Gastrocnemius medialis (tissue), 4 donors: Measurements from ENCODE around the gene ZNF516. TPM values are rescaled to one million over a fixed set of nuclear protein-coding genes. Genes with fewer than 3 reads are reported as not detected.

Source experiments
- ATAC-seq, 2 donors: fragments of 150-250 bp; one replicate each; pipeline ENCODE4 v1.9.1; 2016
- DNase-seq, 2 donors: peaks; one replicate each; pipeline ENCODE4 v3.0.0-alpha.2; 2019
- H3K27ac ChIP-seq, 4 donors: fragments of 200-600 bp; sonication (generic); 1 replicate in 1 of 4; 2 replicates in 3 of 4; pipeline ENCODE4 v1.5.1; 2016 to 2018; ENCODE audit warnings: mild to moderate bottlenecking in 2 of 4, moderate library complexity in 1 of 4
- H3K27me3 ChIP-seq, 3 donors: fragments of 200-600 bp; sonication (generic) in 2 of 3; 1 replicate in 1 of 3; 2 replicates in 2 of 3; pipeline versions ENCODE4 v1.5.1 to v1.6.0; 2016 to 2019; ENCODE audit warnings: mild to moderate bottlenecking in 1 of 3, moderate library complexity in 1 of 3
- H3K36me3 ChIP-seq, 2 donors: fragments of 200-600 bp; sonication (generic) in 1 of 2; one replicate each; pipeline ENCODE4 v1.5.1; 2017 to 2018
- H3K4me1 ChIP-seq, 2 donors: fragments of 200-600 bp; sonication (generic) in 1 of 2; one replicate each; pipeline ENCODE4 v1.5.1; 2016 to 2017; ENCODE audit warnings: mild to moderate bottlenecking in 2 of 2
- H3K4me3 ChIP-seq, 4 donors: fragments of 200-600 bp; sonication (generic) in 3 of 4; 1 replicate in 1 of 4; 2 replicates in 3 of 4; pipeline ENCODE4 v1.5.1; 2016 to 2019; ENCODE audit warnings: mild to moderate bottlenecking in 2 of 4
- H3K9me3 ChIP-seq, 3 donors: fragments of 200-600 bp; sonication (generic) in 2 of 3; 1 replicate in 1 of 3; 2 replicates in 2 of 3; pipeline ENCODE4 v1.5.1; 2016 to 2019
- CTCF ChIP-seq, 5 experiments: fragments of 450-650 bp in 3 of 5; fragments of 200-600 bp in 2 of 5; sonication (generic) in 2 of 5; IDR thresholded peaks in 4 of 5; conservative IDR thresholded peaks in 1 of 5; 1 replicate in 4 of 5; 2 replicates in 1 of 5; pipeline ENCODE4 v1.5.1; 2016 to 2019; ENCODE audit warnings: antibody characterized with exemption in 5 of 5, mild to moderate bottlenecking in 3 of 5, moderate library complexity in 3 of 5
- POLR2A ChIP-seq, 2 donors: fragments of 450-650 bp; IDR thresholded peaks; one replicate each; pipeline ENCODE4 v1.6.1; 2017; ENCODE audit warnings: antibody characterized with exemption in 2 of 2, mild to moderate bottlenecking in 2 of 2, moderate library complexity in 2 of 2
- in situ Hi-C, 4 donors: fragments of 200-750 bp; cut with MboI; loops; one replicate each; pipeline versions ENCODE4 v1.15.0 to v1.8.0; 2017; ENCODE audit warnings: low sequenced_read_pairs in 4 of 4
- intact Hi-C: fragments of 100-400 bp; cut with DNase I; formaldehyde crosslinking; loops from one replicate; pipeline ENCODE4 v1.15.1; 2023; ENCODE audit warnings: low total_unique reads
- total RNA-seq, 4 donors: library from RNA; depleted of rRNA; stranded (reverse); fragments of >200 nt; gene quantifications; one replicate each; pipeline versions ENCODE4 v1.1.0 to v1.2.3, GENCODE V29; 2016

ZNF516 gene
- total RNA-seq, 4 donors from 2014 or later = 8.4 to 19.3 (median 12.4) TPM

- H3K27me3 ChIP-seq = no peaks in the 10 kb centered on the region
- intact Hi-C loops = no loop called here
- no peak for TF ChIP-seq CTCF (IDR thresholded peaks at IDR 0.05 in 4 of 5, conservative IDR thresholded peaks at IDR 0.05 in 1 of 5)
- TF ChIP-seq POLR2A (IDR thresholded peaks at IDR 0.05) = no peak
- peaks cover 0 to 22% of the 10 kb centered on the region in 2 donors for H3K36me3 ChIP-seq
- no peaks in the 10 kb centered on the region for H3K4me1 ChIP-seq
- no peak overlapping the region for H3K4me3 ChIP-seq
- no peaks in the 10 kb centered on the region for H3K9me3 ChIP-seq
- in situ Hi-C loops = no loop called here
- ATAC-seq (no peak), DNase-seq (no peak)
- H3K27ac ChIP-seq = no peak overlapping the region
Measured at GRCh38 chr18:76365561-76365960, 129.5 kb downstream of the ZNF516 start.

GRCh38 chr18:76364282-76365259 is 130.5 kb downstream of the ZNF516 start:
- ATAC-seq (no peak), DNase-seq (no peak)
- in situ Hi-C loops (no loop called here), intact Hi-C loops (no loop called here)
- Histone ChIP-seq H3K4me1 (no peaks in the 10 kb centered on the region), H3K27ac (no peak overlapping the region), H3K36me3 (peaks cover 0 to 15% of the 10 kb centered on the region in 2 donors), H3K9me3 (no peaks in the 10 kb centered on the region), H3K4me3 (no peak overlapping the region), H3K27me3 (no peaks in the 10 kb centered on the region)
- TF ChIP-seq POLR2A (IDR thresholded peaks at IDR 0.05) = no peak
- TF ChIP-seq CTCF (IDR thresholded peaks at IDR 0.05 in 4 of 5, conservative IDR thresholded peaks at IDR 0.05 in 1 of 5) = no peak

DNA sequence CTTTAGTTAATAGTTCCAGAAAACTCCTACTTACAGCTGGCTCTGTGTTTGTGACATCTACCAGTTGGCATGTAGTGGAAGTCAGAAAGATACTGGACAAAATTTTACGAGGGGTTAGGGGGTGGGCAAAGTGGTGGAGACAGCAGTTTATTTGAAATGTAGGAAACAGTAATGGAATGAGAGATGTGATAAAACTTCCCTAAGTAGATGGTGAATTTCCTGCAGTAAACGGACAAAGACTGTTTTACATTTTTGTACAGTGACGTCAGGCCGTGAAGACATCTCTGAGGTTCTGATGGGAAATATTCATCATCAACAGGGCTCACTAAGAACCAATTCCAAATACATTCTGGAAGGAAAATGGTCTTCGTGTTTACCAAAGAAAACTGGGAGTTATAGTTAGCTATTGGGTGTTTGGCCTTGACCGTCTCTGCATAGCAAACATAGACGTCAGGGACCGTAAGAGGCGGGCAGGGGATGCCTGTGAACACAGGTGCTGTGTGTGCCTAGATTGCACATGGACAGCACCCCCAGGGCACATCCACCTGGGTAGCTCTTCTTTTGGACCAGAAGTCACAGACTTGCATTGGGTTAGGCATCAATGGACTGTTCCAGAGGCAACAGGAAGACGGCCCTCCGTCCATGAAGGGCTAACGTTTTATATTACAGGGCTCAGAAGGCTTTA is 131.5 kb downstream of the ZNF516 start:
- intact Hi-C loops = no loop called here
- no peak overlapping the region for H3K27ac ChIP-seq
- in situ Hi-C loops = no loop called here
- TF ChIP-seq POLR2A (IDR thresholded peaks at IDR 0.05) = no peak
- no peak for TF ChIP-seq CTCF (IDR thresholded peaks at IDR 0.05 in 4 of 5, conservative IDR thresholded peaks at IDR 0.05 in 1 of 5)
- no peaks in the 10 kb centered on the region for H3K9me3 ChIP-seq
- no peak overlapping the region for H3K4me3 ChIP-seq
- no peaks in the 10 kb centered on the region for H3K4me1 ChIP-seq
- H3K36me3 ChIP-seq = peaks cover 0 to 15% of the 10 kb centered on the region in 2 donors
- ATAC-seq = no peak
- no peaks in the 10 kb centered on the region for H3K27me3 ChIP-seq
- DNase-seq = no peak

- H3K4me3 ChIP-seq = no peak overlapping the region
- H3K27ac ChIP-seq = no peak overlapping the region
- in situ Hi-C loops (no loop called here), intact Hi-C loops (no loop called here)
- H3K27me3 ChIP-seq = no peaks in the 10 kb centered on the region
- H3K4me1 ChIP-seq = no peaks in the 10 kb centered on the region
- DNase-seq (no peak), ATAC-seq (no peak)
- no peaks in the 10 kb centered on the region for H3K9me3 ChIP-seq
- peaks cover 0 to 19% of the 10 kb centered on the region in 2 donors for H3K36me3 ChIP-seq
- TF ChIP-seq POLR2A (IDR thresholded peaks at IDR 0.05) (no peak), CTCF (IDR thresholded peaks at IDR 0.05 in 4 of 5, conservative IDR thresholded peaks at IDR 0.05 in 1 of 5) (no peak)
Measured at GRCh38 chr18:76362676-76363075, 132.4 kb downstream of the ZNF516 start.
